ENCODE results near the gene C16orf74.

C16orf74 gene

DNA sequence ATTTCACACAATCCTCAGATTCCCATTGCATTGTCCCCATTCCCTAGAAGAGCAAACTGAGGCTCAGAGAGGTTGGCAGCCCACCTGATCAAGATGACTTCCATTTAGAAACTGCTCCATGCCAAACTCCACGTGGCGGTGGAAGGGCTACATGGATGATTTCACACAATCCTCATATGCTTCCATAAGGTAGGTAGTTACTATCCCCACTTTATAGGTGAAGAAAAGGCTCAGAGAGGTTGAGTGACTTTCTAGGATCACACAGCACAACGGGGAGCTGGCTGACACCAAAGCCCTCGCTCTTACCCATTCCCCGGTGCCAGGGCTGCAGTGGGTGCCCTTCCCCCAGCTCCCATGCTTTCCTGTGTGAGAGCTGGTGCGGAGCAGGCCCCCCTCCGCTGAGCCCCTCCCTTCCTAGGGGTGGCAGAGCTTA lies 52.4 kb downstream of the C16orf74 start:
- no peak overlapping the region for H3K27ac ChIP-seq
- H3K4me1 ChIP-seq (ENCODE audit: control insufficient read depth in 1 of 2, insufficient read depth in 1 of 2, low read depth in 1 of 2, low read length in 1 of 2), result no peaks in the 10 kb centered on the region
- no peaks in the 10 kb centered on the region for H3K36me3 ChIP-seq
- no peak overlapping the region for H3K4me3 ChIP-seq (ENCODE audit: low read depth in 1 of 2, low read length in 1 of 2)
- peaks cover 22% of the 10 kb centered on the region for H3K27me3 ChIP-seq
- no peaks in the 10 kb centered on the region for H3K9me3 ChIP-seq
- TF ChIP-seq, protein P1, sequence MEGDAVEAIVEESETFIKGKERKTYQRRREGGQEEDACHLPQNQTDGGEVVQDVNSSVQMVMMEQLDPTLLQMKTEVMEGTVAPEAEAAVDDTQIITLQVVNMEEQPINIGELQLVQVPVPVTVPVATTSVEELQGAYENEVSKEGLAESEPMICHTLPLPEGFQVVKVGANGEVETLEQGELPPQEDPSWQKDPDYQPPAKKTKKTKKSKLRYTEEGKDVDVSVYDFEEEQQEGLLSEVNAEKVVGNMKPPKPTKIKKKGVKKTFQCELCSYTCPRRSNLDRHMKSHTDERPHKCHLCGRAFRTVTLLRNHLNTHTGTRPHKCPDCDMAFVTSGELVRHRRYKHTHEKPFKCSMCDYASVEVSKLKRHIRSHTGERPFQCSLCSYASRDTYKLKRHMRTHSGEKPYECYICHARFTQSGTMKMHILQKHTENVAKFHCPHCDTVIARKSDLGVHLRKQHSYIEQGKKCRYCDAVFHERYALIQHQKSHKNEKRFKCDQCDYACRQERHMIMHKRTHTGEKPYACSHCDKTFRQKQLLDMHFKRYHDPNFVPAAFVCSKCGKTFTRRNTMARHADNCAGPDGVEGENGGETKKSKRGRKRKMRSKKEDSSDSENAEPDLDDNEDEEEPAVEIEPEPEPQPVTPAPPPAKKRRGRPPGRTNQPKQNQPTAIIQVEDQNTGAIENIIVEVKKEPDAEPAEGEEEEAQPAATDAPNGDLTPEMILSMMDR (IDR thresholded peaks at IDR 0.05), result no peak

- Histone ChIP-seq H3K27me3 (peaks cover 22% of the 10 kb centered on the region), H3K27ac (no peak overlapping the region), H3K4me3 (ENCODE audit: low read depth in 1 of 2, low read length in 1 of 2) (no peak overlapping the region), H3K4me1 (ENCODE audit: control insufficient read depth in 1 of 2, insufficient read depth in 1 of 2, low read depth in 1 of 2, low read length in 1 of 2) (no peaks in the 10 kb centered on the region), H3K36me3 (no peaks in the 10 kb centered on the region), H3K9me3 (no peaks in the 10 kb centered on the region)
- TF ChIP-seq, protein P1 (IDR thresholded peaks at IDR 0.05), result no peak
These were observed 53.5 kb downstream of the C16orf74 start for GRCh38 chr16:85697431-85697830.

DNA sequence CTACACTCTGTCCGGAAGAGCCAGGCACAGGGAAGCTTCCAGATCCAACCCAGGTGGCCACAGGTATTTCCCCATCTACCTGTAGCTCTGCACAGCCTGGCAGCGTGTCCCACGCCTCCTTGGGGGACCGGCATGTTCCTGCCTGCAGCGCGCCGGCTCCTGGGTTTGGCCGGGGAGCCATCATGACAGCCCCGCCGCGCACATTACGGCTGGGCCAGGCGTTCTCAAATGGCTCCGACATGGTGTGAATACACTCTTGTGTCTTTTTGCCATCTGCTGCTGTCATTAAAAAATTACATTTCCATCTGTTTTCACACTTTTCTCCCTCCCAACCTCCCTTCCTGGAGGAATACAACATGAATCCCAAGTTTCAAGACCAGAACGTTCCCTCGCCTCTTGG lies 54.1 kb downstream of the C16orf74 start:
- no peak overlapping the region for H3K27ac ChIP-seq
- peaks cover 22% of the 10 kb centered on the region for H3K27me3 ChIP-seq
- no peak overlapping the region for H3K4me3 ChIP-seq (ENCODE audit: low read depth in 1 of 2, low read length in 1 of 2)
- no peaks in the 10 kb centered on the region for H3K9me3 ChIP-seq
- H3K36me3 ChIP-seq, result no peaks in the 10 kb centered on the region
- H3K4me1 ChIP-seq (ENCODE audit: control insufficient read depth in 1 of 2, insufficient read depth in 1 of 2, low read depth in 1 of 2, low read length in 1 of 2), result no peaks in the 10 kb centered on the region
- TF ChIP-seq, protein P1 (IDR thresholded peaks at IDR 0.05), result no peak

DNA sequence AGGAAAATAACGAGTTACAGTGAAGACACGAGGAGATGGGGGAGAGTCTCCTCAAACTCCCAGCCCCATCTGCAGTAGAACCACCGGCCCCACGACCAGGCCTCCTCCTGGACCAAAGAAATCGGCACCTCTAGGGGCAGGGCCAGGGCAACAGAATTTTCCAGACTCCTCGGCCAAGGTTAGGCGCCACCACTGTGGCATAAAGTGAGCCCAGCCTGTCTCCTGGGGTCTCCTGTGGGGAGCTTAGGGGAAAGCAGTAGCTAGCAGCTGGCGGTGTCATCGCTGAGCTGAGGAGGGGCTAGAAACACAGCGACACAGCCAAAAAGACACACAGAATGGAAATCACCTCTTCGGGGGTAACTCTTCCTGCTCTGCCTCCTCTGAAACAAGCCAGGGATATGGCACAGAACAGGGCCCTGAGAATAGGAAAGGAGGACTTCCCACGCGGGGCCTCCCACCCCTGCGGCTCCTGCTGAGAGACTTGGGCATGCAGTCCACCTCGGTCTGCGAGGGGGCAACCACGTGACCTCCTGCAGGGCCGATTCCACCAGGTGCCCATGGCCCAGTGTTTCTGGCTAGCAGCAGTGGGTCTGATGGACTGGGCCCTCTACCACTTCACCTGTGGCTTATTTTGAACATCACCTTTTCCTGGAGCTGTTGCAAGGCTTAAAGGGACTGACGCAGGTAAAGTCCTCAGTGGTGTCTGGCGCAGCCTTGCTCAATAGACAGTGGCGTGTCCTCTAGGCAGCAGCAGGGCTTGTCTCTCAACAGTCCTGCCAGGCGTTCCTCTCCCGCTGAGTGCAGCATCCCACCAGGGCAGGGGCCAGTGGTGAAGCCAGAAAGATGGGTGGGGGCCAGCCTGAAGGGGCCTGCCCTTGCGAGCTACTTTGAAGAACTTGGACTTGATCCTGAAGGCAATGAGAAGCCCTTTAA lies 55.4 kb downstream of the C16orf74 start:
- no peaks in the 10 kb centered on the region for H3K9me3 ChIP-seq
- no peaks in the 10 kb centered on the region for H3K36me3 ChIP-seq
- H3K4me1 ChIP-seq (ENCODE audit: control insufficient read depth in 1 of 2, insufficient read depth in 1 of 2, low read depth in 1 of 2, low read length in 1 of 2), result no peaks in the 10 kb centered on the region
- H3K27me3 ChIP-seq, result peaks cover 27% of the 10 kb centered on the region
- no peak overlapping the region for H3K4me3 ChIP-seq (ENCODE audit: low read depth in 1 of 2, low read length in 1 of 2)
- no peak overlapping the region for H3K27ac ChIP-seq
- TF ChIP-seq, protein P1 (IDR thresholded peaks at IDR 0.05), result no peak

GRCh38 chr16:85690469-85691064 lies 60.3 kb downstream of the C16orf74 start:
- Histone ChIP-seq H3K27ac (no peak overlapping the region), H3K9me3 (no peaks in the 10 kb centered on the region), H3K27me3 (peaks cover 25% of the 10 kb centered on the region), H3K36me3 (no peaks in the 10 kb centered on the region), H3K4me1 (ENCODE audit: control insufficient read depth in 1 of 2, insufficient read depth in 1 of 2, low read depth in 1 of 2, low read length in 1 of 2) (peaks cover 8 to 15% of the 10 kb centered on the region in 2 experiments), H3K4me3 (ENCODE audit: low read depth in 1 of 2, low read length in 1 of 2) (no peak overlapping the region)
- TF ChIP-seq, protein P1 (IDR thresholded peaks at IDR 0.05), result no peak

Measured in neutrophil (primary cell).